Uterus (tissue), 4 donors: Measurements from ENCODE around the gene ZNF235. TPM values are rescaled to one million over a fixed set of nuclear protein-coding genes. Genes with fewer than 3 reads are reported as not detected.
"Not testable (repeated sequence)": the region's sequence is repeated elsewhere in the genome, so short reads cannot be mapped to it uniquely, and the experiment has no call there.

Experiments
- DNase-seq, 2 donors: peaks; one replicate each; pipeline ENCODE4 v3.0.0-alpha.2; 2019 to 2020
- H3K27ac ChIP-seq, 2 donors: fragments of 200-600 bp; sonication (generic); 1 replicate in 1 of 2; 2 replicates in 1 of 2; pipeline ENCODE4 v1.5.1; 2016 to 2018
- H3K27me3 ChIP-seq, 2 donors: fragments of 200-600 bp; sonication (generic); one replicate each; pipeline ENCODE4 v1.5.1; 2018 to 2019; ENCODE audit warnings: control low read depth in 1 of 2
- H3K36me3 ChIP-seq, 2 donors: fragments of 200-600 bp; sonication (generic); one replicate each; pipeline ENCODE4 v1.5.1; 2019; ENCODE audit warnings: control low read depth in 1 of 2
- H3K4me1 ChIP-seq, 2 donors: fragments of 200-600 bp; sonication (generic); one replicate each; pipeline ENCODE4 v1.5.1; 2018 to 2019; ENCODE audit warnings: control low read depth in 1 of 2
- H3K4me3 ChIP-seq, 2 donors: fragments of 200-600 bp; sonication (generic); 1 replicate in 1 of 2; 2 replicates in 1 of 2; pipeline ENCODE4 v1.5.1; 2018 to 2019; ENCODE audit warnings: mild to moderate bottlenecking in 1 of 2
- H3K9me3 ChIP-seq, 2 donors: fragments of 200-600 bp; sonication (generic); one replicate each; pipeline ENCODE4 v1.5.1; 2019; ENCODE audit warnings: control low read depth in 1 of 2
- POLR2A ChIP-seq, 2 donors: fragments of 450-650 bp; IDR thresholded peaks; one replicate each; pipeline ENCODE4 v1.6.1; 2016; ENCODE audit warnings: antibody characterized with exemption in 2 of 2, mild to moderate bottlenecking in 1 of 2, moderate library complexity in 1 of 2
- intact Hi-C: fragments of 100-400 bp; cut with DNase I; formaldehyde crosslinking; loops from one replicate; pipeline ENCODE4 v1.15.1; 2023; ENCODE audit warnings: low total_unique reads
- total RNA-seq, 4 donors: library from RNA; depleted of rRNA in 3 of 4; stranded (reverse); fragments of >200 nt in 3 of 4; gene quantifications; one replicate each; pipeline versions ENCODE4 v1.1.0 to v1.2.4, GENCODE V29; 2014 to 2023
- TF ChIP-seq, protein P1 (sequence below), 4 experiments: fragments of 200-600 bp in 2 of 4; fragments of 450-650 bp in 2 of 4; sonication (generic) in 2 of 4; IDR thresholded peaks; one replicate each; pipeline ENCODE4 v1.5.1; 2016 to 2019; ENCODE audit warnings: antibody characterized with exemption in 4 of 4, mild to moderate bottlenecking in 2 of 4, moderate library complexity in 1 of 4
- donor health status: DM: yes; HTN: yes; CAD: no.

The ZNF235 gene
- total RNA-seq, 4 donors from 2014 or later = 4.1 to 17.4 (median 9.0) TPM

GRCh38 chr19:44258835-44259413, 45.9 kb downstream of the ZNF235 start:
- Histone ChIP-seq H3K36me3 (no peaks in the 10 kb centered on the region), H3K9me3 (peaks cover 0 to 41% of the 10 kb centered on the region in 2 donors), H3K27me3 (no peaks in the 10 kb centered on the region), H3K4me3 (no peak overlapping the region), H3K4me1 (no peaks in the 10 kb centered on the region), H3K27ac (no peak overlapping the region)
- DNase-seq = no peak
- no peak for TF ChIP-seq POLR2A (IDR thresholded peaks at IDR 0.05)
- TF ChIP-seq, protein P1, sequence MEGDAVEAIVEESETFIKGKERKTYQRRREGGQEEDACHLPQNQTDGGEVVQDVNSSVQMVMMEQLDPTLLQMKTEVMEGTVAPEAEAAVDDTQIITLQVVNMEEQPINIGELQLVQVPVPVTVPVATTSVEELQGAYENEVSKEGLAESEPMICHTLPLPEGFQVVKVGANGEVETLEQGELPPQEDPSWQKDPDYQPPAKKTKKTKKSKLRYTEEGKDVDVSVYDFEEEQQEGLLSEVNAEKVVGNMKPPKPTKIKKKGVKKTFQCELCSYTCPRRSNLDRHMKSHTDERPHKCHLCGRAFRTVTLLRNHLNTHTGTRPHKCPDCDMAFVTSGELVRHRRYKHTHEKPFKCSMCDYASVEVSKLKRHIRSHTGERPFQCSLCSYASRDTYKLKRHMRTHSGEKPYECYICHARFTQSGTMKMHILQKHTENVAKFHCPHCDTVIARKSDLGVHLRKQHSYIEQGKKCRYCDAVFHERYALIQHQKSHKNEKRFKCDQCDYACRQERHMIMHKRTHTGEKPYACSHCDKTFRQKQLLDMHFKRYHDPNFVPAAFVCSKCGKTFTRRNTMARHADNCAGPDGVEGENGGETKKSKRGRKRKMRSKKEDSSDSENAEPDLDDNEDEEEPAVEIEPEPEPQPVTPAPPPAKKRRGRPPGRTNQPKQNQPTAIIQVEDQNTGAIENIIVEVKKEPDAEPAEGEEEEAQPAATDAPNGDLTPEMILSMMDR (IDR thresholded peaks at IDR 0.05) = no peak
- intact Hi-C loops = no loop called here

GRCh38 chr19:44258136-44258535, 46.7 kb downstream of the ZNF235 start:
- intact Hi-C loops = no loop called here
- Histone ChIP-seq H3K36me3 (no peaks in the 10 kb centered on the region), H3K4me1 (no peaks in the 10 kb centered on the region), H3K27ac (no peak overlapping the region), H3K9me3 (peaks cover 0 to 43% of the 10 kb centered on the region in 2 donors), H3K27me3 (no peaks in the 10 kb centered on the region), H3K4me3 (no peak overlapping the region)
- no peak for DNase-seq
- TF ChIP-seq, protein P1 (IDR thresholded peaks at IDR 0.05) = no peak
- no peak for TF ChIP-seq POLR2A (IDR thresholded peaks at IDR 0.05)

DNA sequence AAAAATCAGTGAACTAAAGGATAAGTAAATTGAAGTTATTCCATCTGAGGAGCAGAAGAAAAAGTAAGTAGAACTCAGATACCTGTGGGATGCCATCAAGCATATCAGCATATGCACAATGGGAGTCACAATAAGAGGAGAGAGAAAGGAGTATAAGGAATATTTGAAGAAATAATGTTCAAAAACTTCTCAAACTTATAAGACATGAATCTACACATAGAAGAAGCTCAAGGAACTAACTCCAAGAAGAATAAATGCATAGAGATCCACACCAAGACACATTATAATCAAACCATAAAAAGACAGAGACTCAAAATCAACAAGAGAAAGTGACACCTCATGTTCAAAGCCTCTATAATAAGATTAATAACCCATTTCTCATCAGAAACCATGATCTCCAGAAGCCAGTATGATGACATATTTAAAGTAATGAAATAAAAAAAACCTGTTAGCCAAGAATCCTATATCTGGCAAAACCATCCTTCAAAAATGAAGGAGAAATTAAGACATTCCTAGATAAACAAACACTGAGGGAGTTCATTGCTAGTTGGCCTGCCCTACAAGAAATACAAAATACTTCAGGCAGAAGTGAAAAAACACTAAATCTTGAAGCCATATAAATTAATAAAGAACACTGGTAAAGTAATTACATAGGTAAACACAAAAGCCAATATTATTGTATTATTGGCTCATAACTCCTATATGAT, 49.0 kb downstream of the ZNF235 start:
- intact Hi-C loops = no loop called here

DNA sequence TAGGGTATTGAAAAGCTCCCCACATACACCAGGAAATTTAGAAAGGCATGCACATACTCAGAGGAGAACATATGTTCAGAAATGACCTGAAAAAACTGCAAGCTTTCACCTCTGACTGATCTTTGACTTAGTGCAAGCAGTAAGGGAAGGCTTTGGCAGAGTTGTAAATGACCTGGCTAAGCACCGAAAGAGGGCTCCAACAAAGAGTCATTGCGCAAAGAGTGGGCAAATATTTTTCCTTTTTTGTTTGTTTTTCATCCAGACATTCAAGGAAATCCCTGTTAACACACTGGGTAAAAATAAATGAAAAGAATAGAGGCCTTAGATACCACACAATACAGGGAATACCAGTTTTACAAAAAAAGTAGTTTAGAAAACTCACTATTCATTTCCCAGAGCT, 50.3 kb downstream of the ZNF235 start:
- intact Hi-C loops = no loop called here

More for the DNA sequence above, 49.0 kb downstream of the ZNF235 start:
- no peak overlapping the region for H3K4me3 ChIP-seq
- H3K36me3 ChIP-seq = no peaks in the 10 kb centered on the region
- DNase-seq = no peak
- no peak for TF ChIP-seq POLR2A (IDR thresholded peaks at IDR 0.05)
- TF ChIP-seq, protein P1 (IDR thresholded peaks at IDR 0.05) = no peak
- H3K27ac ChIP-seq = no peak overlapping the region
- no peaks in the 10 kb centered on the region for H3K4me1 ChIP-seq
- H3K9me3 ChIP-seq = peaks cover 0 to 59% of the 10 kb centered on the region in 2 donors
- H3K27me3 ChIP-seq = no peaks in the 10 kb centered on the region

DNA sequence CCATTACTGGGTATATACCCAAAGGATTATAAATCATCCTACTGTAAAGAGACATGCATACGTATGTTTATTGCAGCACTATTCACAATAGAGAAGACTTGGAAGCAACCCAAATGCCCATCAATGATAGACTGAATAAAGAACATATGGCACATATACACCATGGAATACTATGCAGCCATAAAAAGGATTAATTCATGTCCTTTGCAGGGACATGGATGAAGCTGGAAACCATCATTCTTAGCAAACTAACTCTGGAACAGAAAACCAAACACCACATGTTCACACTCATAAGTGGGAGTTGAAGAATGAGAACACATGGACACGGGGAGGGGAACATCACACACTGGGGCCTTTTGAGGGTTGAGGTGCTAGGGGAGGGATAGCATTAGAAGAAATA, 51.4 kb downstream of the ZNF235 start:
- H3K36me3 ChIP-seq, H3K4me1 ChIP-seq, DNase-seq, H3K4me3 ChIP-seq, intact Hi-C loops, H3K27ac ChIP-seq, H3K27me3 ChIP-seq: not testable (repeated sequence)
- H3K9me3 ChIP-seq = peaks cover 0 to 78% of the 10 kb centered on the region in 2 donors

More for the DNA sequence above, 50.3 kb downstream of the ZNF235 start:
- Histone ChIP-seq H3K4me3 (no peak overlapping the region), H3K9me3 (peaks cover 0 to 72% of the 10 kb centered on the region in 2 donors), H3K27me3 (no peaks in the 10 kb centered on the region), H3K4me1 (no peaks in the 10 kb centered on the region), H3K27ac (no peak overlapping the region), H3K36me3 (no peaks in the 10 kb centered on the region)
- TF ChIP-seq POLR2A (IDR thresholded peaks at IDR 0.05) = no peak
- TF ChIP-seq, protein P1 (IDR thresholded peaks at IDR 0.05) = no peak
- DNase-seq = no peak

- DNase-seq, H3K4me3 ChIP-seq, H3K27me3 ChIP-seq, H3K36me3 ChIP-seq, intact Hi-C loops, H3K4me1 ChIP-seq, H3K27ac ChIP-seq: not testable (repeated sequence)
- H3K9me3 ChIP-seq = peaks cover 0 to 86% of the 10 kb centered on the region in 2 donors
Observed at GRCh38 chr19:44252332-44252731, 52.5 kb downstream of the ZNF235 start.
